Esophagus squamous epithelium (tissue), 4 donors: Measurements from ENCODE around the gene BABAM2.

Experiments used
- POLR2A ChIP-seq, 4 donors: fragments of 450-650 bp; IDR thresholded peaks; one replicate each; pipeline ENCODE4 v1.6.1; 2017; ENCODE audit warnings: antibody characterized with exemption in 4 of 4, mild to moderate bottlenecking in 4 of 4, moderate library complexity in 3 of 4
- TF ChIP-seq, protein P1 (sequence below), 6 experiments: fragments of 450-650 bp in 4 of 6; fragments of 200-600 bp in 2 of 6; sonication (generic) in 2 of 6; IDR thresholded peaks; one replicate each; pipeline ENCODE4 v1.5.1; 2016 to 2019; ENCODE audit warnings: antibody characterized with exemption in 6 of 6, mild to moderate bottlenecking in 4 of 6, moderate library complexity in 4 of 6

DNA sequence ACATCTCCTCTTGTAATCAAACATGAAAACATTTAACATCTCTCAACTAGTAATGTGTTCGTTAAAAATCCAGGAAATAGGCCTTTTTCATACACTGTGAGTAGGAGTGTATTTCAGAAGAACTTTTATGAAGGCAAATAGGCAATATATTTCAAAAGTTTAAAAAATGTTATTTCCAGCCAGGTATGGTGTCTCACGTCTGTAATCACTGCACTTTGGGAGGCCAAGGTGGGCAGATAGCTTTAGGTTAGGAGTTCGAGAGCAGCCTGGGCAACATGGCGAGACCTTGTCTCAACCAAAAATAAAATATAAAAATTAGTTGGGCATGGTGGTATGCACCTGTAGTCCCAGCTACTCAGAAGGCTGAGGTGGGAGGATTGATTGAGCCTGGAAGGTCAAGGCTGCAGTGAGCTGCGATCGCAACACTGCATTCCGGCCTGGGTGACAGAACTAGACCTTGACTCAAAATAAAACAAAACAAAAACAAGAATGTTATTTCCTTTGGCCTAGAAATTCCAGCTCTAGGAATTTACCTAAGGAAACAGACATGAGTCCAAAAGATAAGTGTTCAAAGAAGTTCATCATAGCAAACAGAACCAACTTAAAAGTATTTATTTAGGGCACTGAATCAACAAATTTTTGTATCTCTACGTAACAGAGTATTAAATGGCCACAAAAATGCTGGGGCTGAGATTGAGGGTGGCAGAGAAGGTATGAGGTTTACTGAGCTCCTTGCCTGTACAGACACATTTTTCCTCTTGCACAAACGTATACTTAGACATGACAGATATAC is 15.2 kb upstream of the BABAM2 start:
- TF ChIP-seq, protein P1, sequence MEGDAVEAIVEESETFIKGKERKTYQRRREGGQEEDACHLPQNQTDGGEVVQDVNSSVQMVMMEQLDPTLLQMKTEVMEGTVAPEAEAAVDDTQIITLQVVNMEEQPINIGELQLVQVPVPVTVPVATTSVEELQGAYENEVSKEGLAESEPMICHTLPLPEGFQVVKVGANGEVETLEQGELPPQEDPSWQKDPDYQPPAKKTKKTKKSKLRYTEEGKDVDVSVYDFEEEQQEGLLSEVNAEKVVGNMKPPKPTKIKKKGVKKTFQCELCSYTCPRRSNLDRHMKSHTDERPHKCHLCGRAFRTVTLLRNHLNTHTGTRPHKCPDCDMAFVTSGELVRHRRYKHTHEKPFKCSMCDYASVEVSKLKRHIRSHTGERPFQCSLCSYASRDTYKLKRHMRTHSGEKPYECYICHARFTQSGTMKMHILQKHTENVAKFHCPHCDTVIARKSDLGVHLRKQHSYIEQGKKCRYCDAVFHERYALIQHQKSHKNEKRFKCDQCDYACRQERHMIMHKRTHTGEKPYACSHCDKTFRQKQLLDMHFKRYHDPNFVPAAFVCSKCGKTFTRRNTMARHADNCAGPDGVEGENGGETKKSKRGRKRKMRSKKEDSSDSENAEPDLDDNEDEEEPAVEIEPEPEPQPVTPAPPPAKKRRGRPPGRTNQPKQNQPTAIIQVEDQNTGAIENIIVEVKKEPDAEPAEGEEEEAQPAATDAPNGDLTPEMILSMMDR (IDR thresholded peaks at IDR 0.05), result no peak
- no peak for TF ChIP-seq POLR2A (IDR thresholded peaks at IDR 0.05)
